Body of pancreas (tissue), 4 donors: Measurements from ENCODE around the gene XPR1.
"Not testable (repeated sequence)": the region's sequence is repeated elsewhere in the genome, so short reads cannot be mapped to it uniquely, and the experiment has no call there.

Source experiments
- POLR2A ChIP-seq, 3 donors: fragments of 450-650 bp; IDR thresholded peaks; one replicate each; pipeline ENCODE4 v1.6.1; 2016; ENCODE audit warnings: antibody characterized with exemption in 3 of 3, mild to moderate bottlenecking in 2 of 3
- TF ChIP-seq, protein P1 (sequence below), 7 experiments: fragments of 450-650 bp in 4 of 7; fragments of 200-600 bp in 3 of 7; sonication (generic) in 3 of 7; IDR thresholded peaks; one replicate each; pipeline ENCODE4 v1.5.1; 2016 to 2019; ENCODE audit warnings: antibody characterized with exemption in 7 of 7

DNA sequence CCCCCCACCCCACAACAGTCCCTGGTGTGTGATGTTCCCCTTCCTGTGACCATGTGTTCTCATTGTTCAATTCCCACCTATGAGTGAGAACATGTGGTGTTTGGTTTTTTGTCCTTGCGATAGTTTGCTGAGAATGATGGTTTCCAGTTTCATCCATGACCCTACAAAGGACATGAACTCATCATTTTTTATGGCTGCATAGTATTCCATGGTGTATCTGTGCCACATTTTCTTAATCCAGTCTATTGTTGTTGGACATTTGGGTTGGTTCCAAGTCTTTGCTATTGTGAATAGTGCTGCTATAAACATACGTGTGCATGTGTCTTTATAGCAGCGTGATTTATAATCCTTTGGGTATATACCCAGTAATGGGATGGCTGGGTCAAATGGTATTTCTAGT is 51.3 kb downstream of the XPR1 start:
- TF ChIP-seq, protein P1, sequence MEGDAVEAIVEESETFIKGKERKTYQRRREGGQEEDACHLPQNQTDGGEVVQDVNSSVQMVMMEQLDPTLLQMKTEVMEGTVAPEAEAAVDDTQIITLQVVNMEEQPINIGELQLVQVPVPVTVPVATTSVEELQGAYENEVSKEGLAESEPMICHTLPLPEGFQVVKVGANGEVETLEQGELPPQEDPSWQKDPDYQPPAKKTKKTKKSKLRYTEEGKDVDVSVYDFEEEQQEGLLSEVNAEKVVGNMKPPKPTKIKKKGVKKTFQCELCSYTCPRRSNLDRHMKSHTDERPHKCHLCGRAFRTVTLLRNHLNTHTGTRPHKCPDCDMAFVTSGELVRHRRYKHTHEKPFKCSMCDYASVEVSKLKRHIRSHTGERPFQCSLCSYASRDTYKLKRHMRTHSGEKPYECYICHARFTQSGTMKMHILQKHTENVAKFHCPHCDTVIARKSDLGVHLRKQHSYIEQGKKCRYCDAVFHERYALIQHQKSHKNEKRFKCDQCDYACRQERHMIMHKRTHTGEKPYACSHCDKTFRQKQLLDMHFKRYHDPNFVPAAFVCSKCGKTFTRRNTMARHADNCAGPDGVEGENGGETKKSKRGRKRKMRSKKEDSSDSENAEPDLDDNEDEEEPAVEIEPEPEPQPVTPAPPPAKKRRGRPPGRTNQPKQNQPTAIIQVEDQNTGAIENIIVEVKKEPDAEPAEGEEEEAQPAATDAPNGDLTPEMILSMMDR (IDR thresholded peaks at IDR 0.05) = not testable (repeated sequence)
- not testable (repeated sequence) for TF ChIP-seq POLR2A (IDR thresholded peaks at IDR 0.05)
